Panc1 (cell line): ENCODE results near the gene HBP1. TPM values are rescaled to one million over a fixed set of nuclear protein-coding genes. Genes with fewer than 3 reads are reported as not detected.

Source experiments
- ATAC-seq: fragments of 200-7000 bp; cut with Tn5 transposase; 2 replicates; pipeline ENCODE4 v1.9.1; 2020; ENCODE audit warnings: mild to moderate bottlenecking, moderate library complexity
- BruUV-seq: library from RNA; stranded (reverse); fragments of 400-500 nt; replicated peaks from 2 replicates; lab custom pipeline; 2021; lab: Mats Ljungman, UMichigan
- CTCF ChIA-PET: fragments of 300-600 bp; sonication (Branson Sonifier 250); formaldehyde crosslinking; loops from one replicate; lab custom pipeline; 2022; ENCODE audit warnings: antibody characterized with exemption; lab: Charles Lee
- POLR2A ChIA-PET: fragments of 300-600 bp; sonication (Branson Sonifier 250); formaldehyde crosslinking; loops from one replicate; lab custom pipeline; 2022; ENCODE audit warnings: antibody characterized with exemption; lab: Charles Lee
- DNase-seq: peaks from one replicate; pipeline ENCODE4 v3.0.0-alpha.2; 2010; ENCODE audit warnings: low read depth, low spot score
- H3K27ac ChIP-seq: 2 replicates; pipeline ENCODE4 v1.5.1; 2011; ENCODE audit warnings: mild to moderate bottlenecking, low read length, inconsistent platforms
- H3K27me3 ChIP-seq: fragments of 200-500 bp; sonication (Bioruptor generic); 2 replicates; pipeline ENCODE4 v1.6.0; 2014; ENCODE audit warnings: low read length, inconsistent platforms; ENCODE audit not compliant: control insufficient read depth, insufficient read depth
- H3K36me3 ChIP-seq: fragments of 200-500 bp; sonication (Bioruptor generic); 2 replicates; pipeline ENCODE4 v1.5.1; 2014; ENCODE audit warnings: inconsistent platforms, mild to moderate bottlenecking, low read length, moderate library complexity; ENCODE audit not compliant: control insufficient read depth, insufficient read depth
- H3K4me1 ChIP-seq: 2 replicates; pipeline ENCODE4 v1.5.1; 2011; ENCODE audit warnings: inconsistent platforms, mild to moderate bottlenecking, low read length, moderate library complexity; ENCODE audit not compliant: control insufficient read depth, insufficient read depth
- H3K4me3 ChIP-seq, 2 experiments: 2 replicates each; pipeline ENCODE4 v1.5.1; 2011 to 2012; ENCODE audit warnings: low read depth in 2 of 2, low read length in 2 of 2, mild to moderate bottlenecking in 2 of 2, inconsistent platforms in 1 of 2, moderate library complexity in 1 of 2
- H3K9me3 ChIP-seq: fragments of 200-500 bp; sonication (Bioruptor generic); 2 replicates; pipeline ENCODE4 v1.5.1; 2014; ENCODE audit warnings: low read depth, mild to moderate bottlenecking, inconsistent platforms, low read length, moderate library complexity; ENCODE audit not compliant: control insufficient read depth, insufficient read depth
- CTCF ChIP-seq: fragments of 450-650 bp; IDR thresholded peaks from 2 replicates; pipeline ENCODE4 v1.5.1; 2017; ENCODE audit warnings: mild to moderate bottlenecking
- POLR2AphosphoS5 ChIP-seq: IDR thresholded peaks from 2 replicates; pipeline ENCODE4 v1.6.1; 2012; ENCODE audit warnings: mild to moderate bottlenecking, low read depth, low read length, moderate library complexity
- REST ChIP-seq, 2 experiments: IDR thresholded peaks; 2 replicates each; pipeline ENCODE4 v1.6.1; 2011 to 2012; ENCODE audit warnings: low read depth in 2 of 2, control low read depth in 1 of 2, low read length in 1 of 2, mild to moderate bottlenecking in 1 of 2, moderate library complexity in 1 of 2; ENCODE audit not compliant: insufficient read depth in 1 of 2
- SIN3A ChIP-seq: IDR thresholded peaks from 2 replicates; pipeline ENCODE4 v1.6.1; 2012; ENCODE audit warnings: low read depth, mild to moderate bottlenecking, low read length, moderate library complexity, borderline replicate concordance; ENCODE audit not compliant: insufficient read depth
- TCF7L2 ChIP-seq: IDR thresholded peaks from 2 replicates; pipeline ENCODE4 v1.6.1; 2011; ENCODE audit warnings: mild to moderate bottlenecking, low read depth, low read length, inconsistent platforms
- in situ Hi-C: cut with HindIII; loops from 2 replicates; pipeline ENCODE4 v1.10.0; 2016; ENCODE audit warnings: low sequenced_read_pairs, low pct_unique_long_range_greater_than_20kb
- intact Hi-C: fragments of 100-400 bp; cut with micrococcal nuclease; formaldehyde crosslinking; loops from one replicate; pipeline ENCODE4 v1.10.0; 2022; ENCODE audit not compliant: unreplicated experiment
- total RNA-seq: library from RNA; stranded (reverse); gene quantifications from one replicate; pipeline ENCODE4 v1.2.1, GENCODE V29; 2021; ENCODE audit not compliant: unreplicated experiment

HBP1 gene
- total RNA-seq, 1 experiment from 2014 or later: 28.1 TPM

DNA sequence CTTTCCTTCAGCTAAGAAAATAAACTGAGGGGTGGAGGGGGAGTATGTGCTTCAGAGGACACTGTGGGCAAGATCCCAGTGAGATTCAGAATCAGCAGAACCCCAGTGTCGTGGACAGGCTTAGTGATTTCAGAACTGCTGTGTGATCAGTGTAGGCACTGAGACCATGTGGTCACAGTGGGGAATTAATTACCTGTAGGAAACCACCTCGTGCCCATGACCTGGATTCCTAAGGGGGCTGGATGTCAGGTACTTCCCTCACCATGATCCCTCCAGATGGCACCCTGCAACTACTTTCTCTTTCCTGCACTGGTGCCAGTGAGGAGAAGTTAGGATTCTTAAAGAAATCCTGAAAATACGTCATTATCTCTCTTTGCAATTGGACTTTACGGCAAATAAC is 64.4 kb downstream of the HBP1 start:
- H3K27ac ChIP-seq: no peak overlapping the region
- no peak overlapping the region for H3K4me3 ChIP-seq
- no peaks in the 10 kb centered on the region for H3K27me3 ChIP-seq
- intact Hi-C loops (no loop called here), in situ Hi-C loops (no loop called here)
- ATAC-seq (no peak), DNase-seq (no peak)
- no peak for TF ChIP-seq POLR2AphosphoS5
- POLR2A ChIA-PET: no interaction called here
- no TSS peak for BruUV-seq
- CTCF ChIA-PET: no interaction called here
- H3K9me3 ChIP-seq: no peaks in the 10 kb centered on the region
- no peaks in the 10 kb centered on the region for H3K4me1 ChIP-seq
- no peaks in the 10 kb centered on the region for H3K36me3 ChIP-seq

- intact Hi-C loops (no loop called here), in situ Hi-C loops (no loop called here)
- Histone ChIP-seq H3K27me3 (no peaks in the 10 kb centered on the region), H3K36me3 (no peaks in the 10 kb centered on the region), H3K9me3 (no peaks in the 10 kb centered on the region), H3K4me3 (no peak overlapping the region), H3K27ac (no peak overlapping the region), H3K4me1 (no peaks in the 10 kb centered on the region)
- ChIA-PET CTCF (no interaction called here), POLR2A (no interaction called here)
- no peak for ATAC-seq
- TF ChIP-seq POLR2AphosphoS5: no peak
- TF ChIP-seq SIN3A: no peak
- TF ChIP-seq REST (IDR thresholded peaks at IDR 0.05; ENCODE audit: insufficient read depth in 1 of 2, low read depth in 2 of 2, low read length in 1 of 2): no peak
- no peak for TF ChIP-seq CTCF
- no peak for TF ChIP-seq TCF7L2
- no TSS peak for BruUV-seq
- DNase-seq: no peak
Observed at GRCh38 chr7:107233981-107234380, 65.2 kb downstream of the HBP1 start.

GRCh38 chr7:107234436-107234835 is 65.6 kb downstream of the HBP1 start:
- in situ Hi-C loops (no loop called here), intact Hi-C loops (no loop called here)
- DNase-seq (no peak), ATAC-seq (no peak)
- ChIA-PET CTCF (interaction anchor here (0.6 kb wide), 1 partner anchor 115 kb away, joined by 6 read pairs; no protein-coding TSS in a partner anchor), POLR2A (no interaction called here)
- no peaks in the 10 kb centered on the region for H3K4me1 ChIP-seq
- H3K36me3 ChIP-seq: no peaks in the 10 kb centered on the region
- H3K27ac ChIP-seq: no peak overlapping the region
- TF ChIP-seq POLR2AphosphoS5: no peak
- no peak for TF ChIP-seq REST (IDR thresholded peaks at IDR 0.05; ENCODE audit: insufficient read depth in 1 of 2, low read depth in 2 of 2, low read length in 1 of 2)
- TF ChIP-seq TCF7L2: no peak
- no peak for TF ChIP-seq CTCF
- TF ChIP-seq SIN3A: no peak
- BruUV-seq: no TSS peak
- no peaks in the 10 kb centered on the region for H3K9me3 ChIP-seq
- no peaks in the 10 kb centered on the region for H3K27me3 ChIP-seq
- H3K4me3 ChIP-seq: no peak overlapping the region
